Keratinocyte (primary cell): ENCODE data around the gene RGS6. TPM values are rescaled to one million over a fixed set of nuclear protein-coding genes. Genes with fewer than 3 reads are reported as not detected.

ENCODE experiments used
- DNase-seq: peaks from one replicate; pipeline ENCODE4 v3.0.0-alpha.2; 2011; ENCODE audit warnings: low read depth, missing footprints, low spot score
- FAIRE-seq: peaks from 2 replicates; lab custom pipeline; 2011; peaks lifted over from hg19 to GRCh38; lab: Jason Lieb, UNC
- H2AFZ ChIP-seq: 2 replicates; pipeline ENCODE4 v1.6.0; 2012; ENCODE audit warnings: low read length, control low read depth, inconsistent platforms; ENCODE audit not compliant: control insufficient read depth
- H3K27ac ChIP-seq: 2 replicates; pipeline ENCODE4 v1.5.1; 2011; ENCODE audit warnings: low read length; ENCODE audit not compliant: control insufficient read depth, insufficient read depth
- H3K27me3 ChIP-seq: 3 replicates; pipeline ENCODE4 v1.6.0; 2011; ENCODE audit warnings: low read length; ENCODE audit not compliant: control insufficient read depth, insufficient read depth; ENCODE audit errors: extremely low read depth
- H3K36me3 ChIP-seq, 2 experiments: 2 replicates in 1 of 2; 3 replicates in 1 of 2; pipeline ENCODE4 v1.5.1; 2011; ENCODE audit warnings: low read length in 2 of 2, mild to moderate bottlenecking in 1 of 2; ENCODE audit not compliant: control insufficient read depth in 2 of 2, insufficient read depth in 2 of 2; ENCODE audit errors: extremely low read depth in 1 of 2
- H3K4me1 ChIP-seq: 3 replicates; pipeline ENCODE4 v1.5.1; 2011; ENCODE audit warnings: low read length; ENCODE audit not compliant: control insufficient read depth, insufficient read depth; ENCODE audit errors: extremely low read depth
- H3K4me2 ChIP-seq: 3 replicates; pipeline ENCODE4 v1.6.0; 2011; ENCODE audit warnings: low read depth, low read length; ENCODE audit not compliant: control insufficient read depth, insufficient read depth; ENCODE audit errors: extremely low read depth
- H3K4me3 ChIP-seq, 3 experiments: fragments of 200-600 bp in 1 of 3; sonication (generic) in 1 of 3; 2 replicates in 2 of 3; 3 replicates in 1 of 3; pipeline ENCODE4 v1.5.1; 2011 to 2016; ENCODE audit warnings: low read length in 3 of 3, mild to moderate bottlenecking in 3 of 3, control low read depth in 2 of 3, inconsistent platforms in 1 of 3, low read depth in 1 of 3, mixed read lengths in 1 of 3, mixed run types in 1 of 3, moderate library complexity in 1 of 3; ENCODE audit not compliant: control insufficient read depth in 2 of 3, insufficient read depth in 2 of 3; ENCODE audit errors: extremely low read depth in 1 of 3
- H3K79me2 ChIP-seq: 2 replicates; pipeline ENCODE4 v1.6.0; 2012; ENCODE audit warnings: low read length; ENCODE audit not compliant: control insufficient read depth, insufficient read depth
- H3K9ac ChIP-seq: 3 replicates; pipeline ENCODE4 v1.6.0; 2011; ENCODE audit warnings: low read length; ENCODE audit not compliant: control insufficient read depth, insufficient read depth; ENCODE audit errors: extremely low read depth
- H3K9me1 ChIP-seq: 3 replicates; pipeline ENCODE4 v1.6.0; 2011; ENCODE audit warnings: low read length; ENCODE audit not compliant: control insufficient read depth, insufficient read depth; ENCODE audit errors: extremely low read depth
- H3K9me3 ChIP-seq: 2 replicates; pipeline ENCODE4 v1.5.1; 2012; ENCODE audit warnings: low read depth, low read length; ENCODE audit not compliant: control insufficient read depth
- H4K20me1 ChIP-seq: 3 replicates; pipeline ENCODE4 v1.6.0; 2011; ENCODE audit warnings: low read length; ENCODE audit not compliant: control insufficient read depth, insufficient read depth; ENCODE audit errors: extremely low read depth
- CTCF ChIP-seq, 3 experiments: IDR thresholded peaks in 1 of 3; conservative IDR thresholded peaks in 1 of 3; optimal IDR thresholded peaks in 1 of 3; 2 replicates in 2 of 3; 3 replicates in 1 of 3; pipeline versions ENCODE3 to v1.5.1; 2011; ENCODE audit warnings: low read length in 3 of 3, mild to moderate bottlenecking in 3 of 3, moderate library complexity in 2 of 3, control low read depth in 1 of 3, inconsistent platforms in 1 of 3; ENCODE audit not compliant: insufficient read depth in 2 of 3; ENCODE audit errors: extremely low read depth in 1 of 3
- EZH2 ChIP-seq: IDR thresholded peaks from one replicate; pipeline ENCODE4 v1.6.1; 2012; ENCODE audit warnings: inconsistent platforms, mild to moderate bottlenecking, low read length, moderate library complexity
- dilution Hi-C: fragments of 300-500 bp; cut with MboI; formaldehyde crosslinking; loops from one replicate; pipeline ENCODE4 v1.7.0; 2020; ENCODE audit warnings: low sequenced_read_pairs; ENCODE audit not compliant: extremely low pct_ligation_motif_present
- polyA plus RNA-seq, 5 experiments: library from polyadenylated mRNA; depleted of rRNA in 3 of 5; stranded (reverse) in 3 of 5; stranded (forward) in 1 of 5; unstranded in 1 of 5; fragments of >200 nt; gene quantifications; 1 replicate in 1 of 5; 2 replicates in 3 of 5; 3 replicates in 1 of 5; pipeline versions ENCODE4 v1.2.1 to v1.2.3, GENCODE V29; 2011 to 2012; ENCODE audit warnings: missing spikeins in 2 of 5, low read depth in 1 of 5, low replicate concordance in 1 of 5

RGS6 gene
- polyA plus RNA-seq, 1 donor (not counting 4 experiments of a cell fraction or from before 2014, with no cell fraction given): not detected

GRCh38 chr14:72377016-72377415 lies 444.8 kb downstream of the RGS6 start:
- H3K36me3 ChIP-seq: no peaks in the 10 kb centered on the region

GRCh38 chr14:72380456-72380855 lies 448.2 kb downstream of the RGS6 start:
- Histone ChIP-seq H3K4me2 (no peak overlapping the region), H3K79me2 (no peaks in the 10 kb centered on the region), H3K27ac (no peak overlapping the region), H3K27me3 (no peaks in the 10 kb centered on the region), H3K4me3 (no peak overlapping the region), H3K36me3 (no peaks in the 10 kb centered on the region), H4K20me1 (no peaks in the 10 kb centered on the region), H3K9me1 (no peaks in the 10 kb centered on the region), H3K9ac (no peak overlapping the region), H2AFZ (no peak overlapping the region), H3K4me1 (no peaks in the 10 kb centered on the region), H3K9me3 (no peaks in the 10 kb centered on the region)
- no peak for TF ChIP-seq CTCF (optimal IDR thresholded peaks at IDR 0.05 in 1 of 3, IDR thresholded peaks at IDR 0.05 in 1 of 3, conservative IDR thresholded peaks at IDR 0.05 in 1 of 3; ENCODE audit: extremely low read depth in 1 of 3, insufficient read depth in 2 of 3, low read length in 3 of 3)
- TF ChIP-seq EZH2: no peak
- no peak for DNase-seq
- dilution Hi-C loops: no loop called here
- FAIRE-seq: no peak

More at GRCh38 chr14:72377016-72377415, 444.8 kb downstream of the RGS6 start:
- Histone ChIP-seq H3K4me3 (no peak overlapping the region), H3K4me2 (no peak overlapping the region), H3K9me1 (no peaks in the 10 kb centered on the region), H2AFZ (no peak overlapping the region), H3K27me3 (no peaks in the 10 kb centered on the region), H3K9me3 (no peaks in the 10 kb centered on the region), H3K79me2 (no peaks in the 10 kb centered on the region), H3K4me1 (no peaks in the 10 kb centered on the region), H4K20me1 (no peaks in the 10 kb centered on the region), H3K27ac (no peak overlapping the region), H3K9ac (no peak overlapping the region)
- FAIRE-seq (no peak), DNase-seq (no peak)
- dilution Hi-C loops: no loop called here
- TF ChIP-seq EZH2: no peak
- TF ChIP-seq CTCF (optimal IDR thresholded peaks at IDR 0.05 in 1 of 3, IDR thresholded peaks at IDR 0.05 in 1 of 3, conservative IDR thresholded peaks at IDR 0.05 in 1 of 3; ENCODE audit: extremely low read depth in 1 of 3, insufficient read depth in 2 of 3, low read length in 3 of 3): no peak
